ENCODE measurements around the gene PHLDB1. TPM values are rescaled to one million over a fixed set of nuclear protein-coding genes. Genes with fewer than 3 reads are reported as not detected.

PHLDB1 gene
- total RNA-seq, 1 donor from 2014 or later = 35.7 TPM

- H3K79me2 ChIP-seq (ENCODE audit: low read depth) = no peaks in the 10 kb centered on the region
- H3K9me3 ChIP-seq (ENCODE audit: low read depth) = no peaks in the 10 kb centered on the region
- peaks cover 26% of the 10 kb centered on the region for H3K4me1 ChIP-seq
- H3K4me2 ChIP-seq = peak overlapping the region; percentile 84
- peak; percentile 4 for DNase-seq (ENCODE audit: low spot score)
- H3K36me3 ChIP-seq = no peaks in the 10 kb centered on the region
- H2AFZ ChIP-seq (replicated peaks) = no peak overlapping the region
- no peaks in the 10 kb centered on the region for H3K9me3 Mint-ChIP-seq
- peaks cover 7% of the 10 kb centered on the region for H3K27me3 Mint-ChIP-seq (ENCODE audit: insufficient read depth, low read depth)
- no peak overlapping the region for H3K9ac ChIP-seq
- no peak for TF ChIP-seq EZH2phosphoT487 (IDR thresholded peaks at IDR 0.05)
- TF ChIP-seq CTCF (IDR thresholded peaks at IDR 0.05) = no peak
- TF ChIP-seq EZH2 (IDR thresholded peaks at IDR 0.05) = no peak
- H3K27me3 ChIP-seq = no peaks in the 10 kb centered on the region
- no peak overlapping the region for H3K27ac ChIP-seq
- H3K4me1 Mint-ChIP-seq = peaks cover 23% of the 10 kb centered on the region
- peak overlapping the region; percentile 44 for H3K4me3 Mint-ChIP-seq
- peaks cover 28% of the 10 kb centered on the region for H4K20me1 ChIP-seq (ENCODE audit: low read depth)
- peaks cover 30% of the 10 kb centered on the region for H3F3A ChIP-seq (ENCODE audit: low read depth)
- H3K4me3 ChIP-seq = peak overlapping the region; percentile 44
- H3K27ac Mint-ChIP-seq = no peak overlapping the region
- H3K36me3 Mint-ChIP-seq = peaks cover 28% of the 10 kb centered on the region
Observed at GRCh38 chr11:118633979-118634378, 26.6 kb downstream of the PHLDB1 start.

- H3K27ac ChIP-seq = no peak overlapping the region
- H3K36me3 ChIP-seq = no peaks in the 10 kb centered on the region
- Mint-ChIP-seq H3K4me1 (peaks cover 23% of the 10 kb centered on the region), H3K36me3 (peaks cover 27% of the 10 kb centered on the region), H3K27me3 (ENCODE audit: insufficient read depth, low read depth) (peaks cover 5% of the 10 kb centered on the region), H3K27ac (peak overlapping the region; percentile 94), H3K9me3 (no peaks in the 10 kb centered on the region), H3K4me3 (peak overlapping the region; percentile 67)
- TF ChIP-seq CTCF (IDR thresholded peaks at IDR 0.05) = peak; percentile 32
- no peak for TF ChIP-seq EZH2phosphoT487 (IDR thresholded peaks at IDR 0.05)
- TF ChIP-seq EZH2 (IDR thresholded peaks at IDR 0.05) = peak; percentile 57
- H3K9ac ChIP-seq = no peak overlapping the region
- no peaks in the 10 kb centered on the region for H3K9me3 ChIP-seq (ENCODE audit: low read depth)
- peak overlapping the region; percentile 84 for H3K4me2 ChIP-seq
- peaks cover 26% of the 10 kb centered on the region for H3K4me1 ChIP-seq
- H3K27me3 ChIP-seq = no peaks in the 10 kb centered on the region
- H3K79me2 ChIP-seq (ENCODE audit: low read depth) = no peaks in the 10 kb centered on the region
- H4K20me1 ChIP-seq (ENCODE audit: low read depth) = peaks cover 25% of the 10 kb centered on the region
- DNase-seq (ENCODE audit: low spot score) = peak; percentile 91
- H3F3A ChIP-seq (ENCODE audit: low read depth) = peaks cover 30% of the 10 kb centered on the region
- H2AFZ ChIP-seq (replicated peaks) = peak overlapping the region; percentile 7
- H3K4me3 ChIP-seq = peak overlapping the region; percentile 44
Observed at GRCh38 chr11:118634431-118635236, 27.2 kb downstream of the PHLDB1 start.

- no peaks in the 10 kb centered on the region for H3K9me3 ChIP-seq (ENCODE audit: low read depth)
- no peak overlapping the region for H3K27ac ChIP-seq
- peak overlapping the region; percentile 84 for H3K4me2 ChIP-seq
- Mint-ChIP-seq H3K4me1 (peaks cover 23% of the 10 kb centered on the region), H3K27me3 (ENCODE audit: insufficient read depth, low read depth) (peaks cover 5% of the 10 kb centered on the region), H3K36me3 (peaks cover 31% of the 10 kb centered on the region), H3K4me3 (peak overlapping the region; percentile 70), H3K9me3 (no peaks in the 10 kb centered on the region), H3K27ac (peak overlapping the region; percentile 67)
- H3K79me2 ChIP-seq (ENCODE audit: low read depth) = no peaks in the 10 kb centered on the region
- no peaks in the 10 kb centered on the region for H3K27me3 ChIP-seq
- peaks cover 26% of the 10 kb centered on the region for H3K4me1 ChIP-seq
- H4K20me1 ChIP-seq (ENCODE audit: low read depth) = peaks cover 25% of the 10 kb centered on the region
- peak overlapping the region; percentile 44 for H3K4me3 ChIP-seq
- peaks cover 30% of the 10 kb centered on the region for H3F3A ChIP-seq (ENCODE audit: low read depth)
- peak; percentile 68 for DNase-seq (ENCODE audit: low spot score)
- no peaks in the 10 kb centered on the region for H3K36me3 ChIP-seq
- TF ChIP-seq EZH2 (IDR thresholded peaks at IDR 0.05) (no peak), CTCF (IDR thresholded peaks at IDR 0.05) (no peak), EZH2phosphoT487 (IDR thresholded peaks at IDR 0.05) (no peak)
- no peak overlapping the region for H2AFZ ChIP-seq (replicated peaks)
- H3K9ac ChIP-seq = no peak overlapping the region
Observed at GRCh38 chr11:118635237-118635591, 27.8 kb downstream of the PHLDB1 start.

All from neural progenitor cell (in vitro differentiated cells).